Measurements from ENCODE around the gene ELAPOR1.
A peak's percentile ranks its signal among the peaks of the same experiment; 100 is the strongest.
"Not testable (repeated sequence)": the region's sequence is repeated elsewhere in the genome, so short reads cannot be mapped to it uniquely, and the experiment has no call there.

Gene ELAPOR1

GRCh38 chr1:109133815-109134214, 19.9 kb downstream of the ELAPOR1 start:
- Histone ChIP-seq H3K36me3 (ENCODE audit: insufficient read depth, low read length) (no peaks in the 10 kb centered on the region), H3K4me3 (ENCODE audit: low read length) (no peak overlapping the region), H3K4me1 (ENCODE audit: insufficient read depth, low read length) (peaks cover 4% of the 10 kb centered on the region), H2AFZ (ENCODE audit: low read depth, low read length) (no peak overlapping the region), H3K27me3 (ENCODE audit: insufficient read depth, low read length) (no peaks in the 10 kb centered on the region), H3K9me3 (ENCODE audit: low read length) (no peaks in the 10 kb centered on the region)

DNA sequence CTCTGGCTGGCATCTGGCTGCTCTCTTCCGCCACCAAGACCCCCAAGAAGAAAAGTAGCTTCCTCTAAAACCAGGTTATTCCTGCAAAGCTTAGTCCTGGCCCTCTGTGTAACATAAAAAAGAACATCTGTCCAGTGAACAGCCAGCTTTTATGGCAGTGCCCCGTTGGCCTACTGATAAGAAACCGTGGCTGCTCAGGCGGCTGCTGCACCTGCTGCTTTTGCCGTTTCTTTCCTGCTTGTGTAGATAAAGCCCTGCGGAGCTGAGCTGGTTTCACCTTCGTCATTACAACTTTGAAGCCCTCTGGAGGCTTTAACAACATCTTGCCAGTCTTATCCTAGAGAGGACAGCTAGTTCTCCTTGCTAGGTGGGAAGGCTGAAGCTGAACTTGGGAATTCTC, 20.5 kb downstream of the ELAPOR1 start:
- no peak overlapping the region for H3K4me3 ChIP-seq (ENCODE audit: low read length)
- H3K4me1 ChIP-seq (ENCODE audit: insufficient read depth, low read length) = peaks cover 4% of the 10 kb centered on the region
- no peaks in the 10 kb centered on the region for H3K36me3 ChIP-seq (ENCODE audit: insufficient read depth, low read length)
- no peaks in the 10 kb centered on the region for H3K27me3 ChIP-seq (ENCODE audit: insufficient read depth, low read length)
- no peak overlapping the region for H2AFZ ChIP-seq (ENCODE audit: low read depth, low read length)
- no peaks in the 10 kb centered on the region for H3K9me3 ChIP-seq (ENCODE audit: low read length)

DNA sequence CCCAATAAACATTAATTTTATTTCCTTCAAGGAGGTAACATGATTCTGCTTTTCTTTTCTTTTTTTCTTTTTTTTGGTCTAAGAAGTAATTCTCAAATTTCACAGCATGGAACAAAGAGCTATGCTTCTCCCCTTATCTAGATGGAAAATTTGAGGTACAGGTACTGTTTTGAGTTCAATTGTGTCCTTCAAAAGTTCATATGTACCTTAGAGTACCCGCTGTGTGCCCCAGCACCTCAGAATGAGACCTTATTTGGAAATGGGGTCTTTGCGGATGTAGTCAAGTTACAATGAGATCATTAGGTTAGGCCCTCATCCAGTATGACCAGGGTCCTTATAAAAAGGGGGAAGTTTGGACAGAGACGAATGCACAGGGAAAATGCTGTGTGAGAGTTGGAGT, 22.0 kb downstream of the ELAPOR1 start:
- H2AFZ ChIP-seq (ENCODE audit: low read depth, low read length) = no peak overlapping the region
- no peak overlapping the region for H3K4me3 ChIP-seq (ENCODE audit: low read length)
- no peaks in the 10 kb centered on the region for H3K36me3 ChIP-seq (ENCODE audit: insufficient read depth, low read length)
- H3K9me3 ChIP-seq (ENCODE audit: low read length) = no peaks in the 10 kb centered on the region
- H3K27me3 ChIP-seq (ENCODE audit: insufficient read depth, low read length) = no peaks in the 10 kb centered on the region
- peaks cover 4% of the 10 kb centered on the region for H3K4me1 ChIP-seq (ENCODE audit: insufficient read depth, low read length)

- H3K4me3 ChIP-seq (ENCODE audit: low read length) = no peak overlapping the region
These were observed 22.9 kb downstream of the ELAPOR1 start for GRCh38 chr1:109136766-109137165.

DNA sequence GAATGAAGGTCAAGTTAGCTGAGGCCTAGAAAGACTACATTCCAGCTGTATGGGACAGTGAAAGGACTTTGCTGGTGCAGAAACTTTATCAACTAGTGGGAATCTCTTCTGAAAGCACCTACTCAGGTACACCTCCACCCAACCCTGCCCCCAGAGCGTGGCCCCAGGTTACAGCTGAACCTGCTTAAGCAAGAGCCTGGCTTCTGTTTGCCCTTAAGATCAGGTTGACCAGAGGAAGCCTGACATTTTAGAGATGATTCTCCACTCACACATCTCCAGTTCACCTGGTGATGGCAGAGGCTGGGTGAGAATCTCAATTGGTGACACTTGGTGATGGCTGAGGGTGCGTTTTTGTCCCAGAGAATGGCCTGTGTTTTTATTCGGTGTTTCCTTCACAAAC, 24.0 kb downstream of the ELAPOR1 start:
- H3K4me3 ChIP-seq (ENCODE audit: low read length) = no peak overlapping the region
- peaks cover 4% of the 10 kb centered on the region for H3K4me1 ChIP-seq (ENCODE audit: insufficient read depth, low read length)
- H3K27me3 ChIP-seq (ENCODE audit: insufficient read depth, low read length) = no peaks in the 10 kb centered on the region
- H3K9me3 ChIP-seq (ENCODE audit: low read length) = no peaks in the 10 kb centered on the region
- H3K36me3 ChIP-seq (ENCODE audit: insufficient read depth, low read length) = no peaks in the 10 kb centered on the region
- H2AFZ ChIP-seq (ENCODE audit: low read depth, low read length) = no peak overlapping the region

More at GRCh38 chr1:109136766-109137165, 22.9 kb downstream of the ELAPOR1 start:
- H3K9me3 ChIP-seq (ENCODE audit: low read length) = no peaks in the 10 kb centered on the region
- H3K4me1 ChIP-seq (ENCODE audit: insufficient read depth, low read length) = peaks cover 4% of the 10 kb centered on the region
- no peaks in the 10 kb centered on the region for H3K27me3 ChIP-seq (ENCODE audit: insufficient read depth, low read length)
- no peak overlapping the region for H2AFZ ChIP-seq (ENCODE audit: low read depth, low read length)
- no peaks in the 10 kb centered on the region for H3K36me3 ChIP-seq (ENCODE audit: insufficient read depth, low read length)

DNA sequence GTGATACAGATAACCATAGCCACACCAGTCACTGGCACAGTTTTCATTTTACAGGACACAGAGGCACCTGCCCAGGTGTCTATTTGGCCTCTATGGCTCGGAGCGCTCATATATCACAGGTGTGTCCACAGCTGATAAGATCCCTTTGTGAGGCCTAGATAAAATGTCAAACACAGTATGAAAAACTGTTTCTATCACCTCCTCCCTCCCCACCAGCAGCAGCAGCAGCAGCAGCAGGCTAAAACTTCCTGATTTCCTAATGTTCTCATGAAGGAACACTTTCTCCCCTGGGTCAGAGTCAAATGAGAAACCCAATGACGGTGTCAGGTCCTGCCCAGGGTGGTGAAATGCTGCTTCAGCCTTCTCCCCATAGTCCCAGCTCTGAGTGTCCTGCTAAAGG, 24.4 kb downstream of the ELAPOR1 start:
- Histone ChIP-seq H2AFZ (ENCODE audit: low read depth, low read length) (no peak overlapping the region), H3K4me3 (ENCODE audit: low read length) (no peak overlapping the region), H3K27me3 (ENCODE audit: insufficient read depth, low read length) (no peaks in the 10 kb centered on the region), H3K4me1 (ENCODE audit: insufficient read depth, low read length) (peaks cover under 1% of the 10 kb centered on the region), H3K9me3 (ENCODE audit: low read length) (no peaks in the 10 kb centered on the region), H3K36me3 (ENCODE audit: insufficient read depth, low read length) (no peaks in the 10 kb centered on the region)

- no peak overlapping the region for H3K4me3 ChIP-seq (ENCODE audit: low read length)
- H3K27me3 ChIP-seq (ENCODE audit: insufficient read depth, low read length) = no peaks in the 10 kb centered on the region
- H3K4me1 ChIP-seq (ENCODE audit: insufficient read depth, low read length) = no peaks in the 10 kb centered on the region
- H3K9me3 ChIP-seq (ENCODE audit: low read length) = no peaks in the 10 kb centered on the region
- H3K36me3 ChIP-seq (ENCODE audit: insufficient read depth, low read length) = no peaks in the 10 kb centered on the region
- no peak overlapping the region for H2AFZ ChIP-seq (ENCODE audit: low read depth, low read length)
These were observed 26.5 kb downstream of the ELAPOR1 start for GRCh38 chr1:109140392-109140791.

DNA sequence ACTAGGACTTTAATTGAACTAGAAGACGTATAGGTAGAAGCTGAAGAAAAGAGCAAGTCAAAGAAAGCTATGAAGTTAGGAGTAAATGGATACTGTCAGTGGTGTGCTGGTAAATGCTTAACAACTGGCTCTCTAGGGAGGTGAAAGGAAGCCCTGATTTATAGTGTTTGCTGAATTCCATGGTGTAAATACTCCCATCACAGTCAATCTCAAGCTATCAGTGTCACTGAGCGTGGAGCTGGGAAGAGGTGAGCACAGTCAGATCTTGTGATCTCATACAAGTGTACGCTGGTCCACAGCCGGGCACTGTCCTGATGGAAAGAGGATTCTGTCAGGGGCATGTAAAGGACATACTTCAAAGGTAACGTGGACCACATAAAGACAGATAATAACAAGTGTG, 28.3 kb downstream of the ELAPOR1 start:
- no peaks in the 10 kb centered on the region for H3K4me1 ChIP-seq (ENCODE audit: insufficient read depth, low read length)
- H3K4me3 ChIP-seq (ENCODE audit: low read length) = no peak overlapping the region
- H3K36me3 ChIP-seq (ENCODE audit: insufficient read depth, low read length) = no peaks in the 10 kb centered on the region
- no peaks in the 10 kb centered on the region for H3K9me3 ChIP-seq (ENCODE audit: low read length)
- no peak overlapping the region for H2AFZ ChIP-seq (ENCODE audit: low read depth, low read length)
- no peaks in the 10 kb centered on the region for H3K27me3 ChIP-seq (ENCODE audit: insufficient read depth, low read length)

DNA sequence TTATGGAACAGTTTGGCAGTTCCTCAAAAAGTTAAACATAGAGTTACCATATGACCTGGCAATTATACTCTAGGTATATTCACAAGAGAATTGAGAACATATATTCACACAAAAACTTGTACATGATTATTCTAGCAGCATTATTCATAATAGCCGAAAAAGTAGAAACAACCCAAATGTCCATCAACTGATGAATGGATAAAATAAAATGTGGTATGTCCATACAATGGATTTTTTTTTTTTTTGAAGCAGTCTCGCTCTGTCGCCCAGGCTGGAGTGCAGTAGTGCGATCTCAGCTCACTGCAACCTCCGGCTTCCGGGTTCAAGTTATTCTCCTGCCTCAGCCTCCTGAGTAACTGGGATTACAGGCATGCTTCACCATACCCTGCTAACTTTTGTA, 28.8 kb downstream of the ELAPOR1 start:
- not testable (repeated sequence) for H3K27me3 ChIP-seq (ENCODE audit: insufficient read depth, low read length); H3K4me1 ChIP-seq (ENCODE audit: insufficient read depth, low read length); H3K4me3 ChIP-seq (ENCODE audit: low read length); H3K36me3 ChIP-seq (ENCODE audit: insufficient read depth, low read length); H3K9me3 ChIP-seq (ENCODE audit: low read length); H2AFZ ChIP-seq (ENCODE audit: low read depth, low read length)

DNA sequence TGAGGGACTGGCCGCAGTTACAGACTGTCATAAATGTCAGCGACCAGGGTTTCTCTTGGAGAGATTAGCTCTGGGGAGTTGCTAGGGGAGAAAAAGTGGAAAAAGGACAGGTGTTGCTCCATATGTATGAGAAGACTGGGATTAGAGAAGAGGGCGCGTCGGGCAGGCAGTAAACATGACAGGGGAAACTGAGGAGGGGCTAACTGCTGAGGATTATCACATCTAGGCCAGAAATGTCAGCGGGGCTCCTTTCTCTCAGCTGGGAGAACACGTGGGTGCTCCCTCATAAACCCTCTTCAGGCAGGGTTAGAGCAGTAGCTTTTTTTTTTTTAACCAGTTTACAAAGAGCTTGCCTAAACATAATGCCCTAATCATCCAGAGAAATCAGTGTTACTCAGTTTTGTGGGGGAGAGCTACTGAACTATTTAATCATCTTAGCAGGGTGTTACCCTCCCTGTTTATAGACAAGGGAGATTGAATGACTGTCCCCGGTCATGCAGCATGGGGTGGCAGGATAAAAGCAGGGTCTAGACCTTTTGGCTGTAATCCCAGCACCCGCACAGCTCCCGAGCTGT, 35.2 kb downstream of the ELAPOR1 start:
- H3K36me3 ChIP-seq (ENCODE audit: insufficient read depth, low read length) = no peaks in the 10 kb centered on the region
- no peaks in the 10 kb centered on the region for H3K9me3 ChIP-seq (ENCODE audit: low read length)
- H3K27me3 ChIP-seq (ENCODE audit: insufficient read depth, low read length) = no peaks in the 10 kb centered on the region
- H2AFZ ChIP-seq (ENCODE audit: low read depth, low read length) = peak overlapping the region; percentile 14
- peaks cover 32% of the 10 kb centered on the region for H3K4me1 ChIP-seq (ENCODE audit: insufficient read depth, low read length)
- H3K4me3 ChIP-seq (ENCODE audit: low read length) = no peak overlapping the region

- Histone ChIP-seq H3K4me1 (ENCODE audit: insufficient read depth, low read length) (peaks cover 32% of the 10 kb centered on the region), H3K4me3 (ENCODE audit: low read length) (no peak overlapping the region), H3K27me3 (ENCODE audit: insufficient read depth, low read length) (no peaks in the 10 kb centered on the region), H3K36me3 (ENCODE audit: insufficient read depth, low read length) (no peaks in the 10 kb centered on the region), H3K9me3 (ENCODE audit: low read length) (no peaks in the 10 kb centered on the region), H2AFZ (ENCODE audit: low read depth, low read length) (no peak overlapping the region)
These were observed 36.1 kb downstream of the ELAPOR1 start for GRCh38 chr1:109149874-109150601.

- no peaks in the 10 kb centered on the region for H3K36me3 ChIP-seq (ENCODE audit: insufficient read depth, low read length)
- H2AFZ ChIP-seq (ENCODE audit: low read depth, low read length) = peak overlapping the region; percentile 62
- H3K4me1 ChIP-seq (ENCODE audit: insufficient read depth, low read length) = peaks cover 32% of the 10 kb centered on the region
- no peaks in the 10 kb centered on the region for H3K27me3 ChIP-seq (ENCODE audit: insufficient read depth, low read length)
- H3K9me3 ChIP-seq (ENCODE audit: low read length) = no peaks in the 10 kb centered on the region
- no peak overlapping the region for H3K4me3 ChIP-seq (ENCODE audit: low read length)
These were observed 37.5 kb downstream of the ELAPOR1 start for GRCh38 chr1:109151146-109151990.

DNA sequence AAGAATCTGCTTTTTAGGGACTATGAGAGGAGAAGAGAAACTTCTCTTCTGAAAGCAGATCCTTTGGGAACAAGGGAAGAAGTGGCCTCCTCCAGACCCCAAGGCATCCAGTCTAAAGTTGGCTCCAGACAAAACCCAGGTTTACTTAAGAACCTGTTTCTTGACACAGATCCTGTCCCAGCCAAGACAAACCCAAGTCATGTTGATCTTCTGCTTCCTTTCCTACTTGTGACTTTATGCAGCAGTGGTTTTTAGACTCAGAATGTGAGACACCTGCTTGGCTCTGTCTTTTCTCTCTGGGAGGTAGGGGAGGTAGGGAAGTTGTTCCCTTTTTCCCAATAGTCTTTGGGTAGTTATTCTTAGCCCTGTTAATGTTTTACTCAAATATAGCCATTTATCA, 38.3 kb downstream of the ELAPOR1 start:
- Histone ChIP-seq H3K36me3 (ENCODE audit: insufficient read depth, low read length) (no peaks in the 10 kb centered on the region), H3K9me3 (ENCODE audit: low read length) (no peaks in the 10 kb centered on the region), H2AFZ (ENCODE audit: low read depth, low read length) (no peak overlapping the region), H3K4me3 (ENCODE audit: low read length) (no peak overlapping the region), H3K27me3 (ENCODE audit: insufficient read depth, low read length) (no peaks in the 10 kb centered on the region), H3K4me1 (ENCODE audit: insufficient read depth, low read length) (peaks cover 32% of the 10 kb centered on the region)
